C4-2B (cell line): ENCODE measurements around the gene ADORA2B.

Source experiments
- ZFX ChIP-seq: fragments of 450-650 bp; IDR thresholded peaks from 2 replicates; pipeline ENCODE4 v1.6.1; 2017
- TF ChIP-seq, protein P1 (sequence below): fragments of 450-650 bp; conservative IDR thresholded peaks from 2 replicates; pipeline ENCODE4 v1.5.1; 2017; ENCODE audit warnings: mild to moderate bottlenecking

- TF ChIP-seq, protein P1, sequence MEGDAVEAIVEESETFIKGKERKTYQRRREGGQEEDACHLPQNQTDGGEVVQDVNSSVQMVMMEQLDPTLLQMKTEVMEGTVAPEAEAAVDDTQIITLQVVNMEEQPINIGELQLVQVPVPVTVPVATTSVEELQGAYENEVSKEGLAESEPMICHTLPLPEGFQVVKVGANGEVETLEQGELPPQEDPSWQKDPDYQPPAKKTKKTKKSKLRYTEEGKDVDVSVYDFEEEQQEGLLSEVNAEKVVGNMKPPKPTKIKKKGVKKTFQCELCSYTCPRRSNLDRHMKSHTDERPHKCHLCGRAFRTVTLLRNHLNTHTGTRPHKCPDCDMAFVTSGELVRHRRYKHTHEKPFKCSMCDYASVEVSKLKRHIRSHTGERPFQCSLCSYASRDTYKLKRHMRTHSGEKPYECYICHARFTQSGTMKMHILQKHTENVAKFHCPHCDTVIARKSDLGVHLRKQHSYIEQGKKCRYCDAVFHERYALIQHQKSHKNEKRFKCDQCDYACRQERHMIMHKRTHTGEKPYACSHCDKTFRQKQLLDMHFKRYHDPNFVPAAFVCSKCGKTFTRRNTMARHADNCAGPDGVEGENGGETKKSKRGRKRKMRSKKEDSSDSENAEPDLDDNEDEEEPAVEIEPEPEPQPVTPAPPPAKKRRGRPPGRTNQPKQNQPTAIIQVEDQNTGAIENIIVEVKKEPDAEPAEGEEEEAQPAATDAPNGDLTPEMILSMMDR: no peak
- TF ChIP-seq ZFX: no peak
Observed at GRCh38 chr17:15926039-15926740, 18.7 kb upstream of the ADORA2B start.
